Measurements from ENCODE around the gene NTRK2. TPM values are rescaled to one million over a fixed set of nuclear protein-coding genes. Genes with fewer than 3 reads are reported as not detected.

NTRK2 gene
- total RNA-seq, 1 experiment from 2014 or later = 0.16 TPM

DNA sequence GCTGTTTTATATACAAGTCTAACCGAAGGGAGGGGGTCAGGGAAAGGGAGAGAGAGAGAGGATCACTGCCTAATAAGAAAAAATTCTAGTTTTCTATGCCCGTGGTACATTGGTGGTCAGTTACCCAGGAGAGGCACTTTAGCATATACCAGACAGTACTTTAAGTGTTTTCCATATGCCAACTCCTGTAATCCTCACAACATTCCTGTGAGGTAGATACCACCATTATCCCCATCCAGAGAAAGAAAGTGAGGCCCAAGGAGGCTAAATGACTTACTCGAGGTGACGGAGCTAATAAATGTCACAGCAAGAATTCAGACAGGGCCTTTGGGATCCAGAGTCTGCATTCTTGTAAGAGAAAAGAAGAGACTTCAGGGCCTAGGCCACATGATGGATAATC, 161.8 kb downstream of the NTRK2 start:
- Histone ChIP-seq H3K9me3 (replicated peaks) (no peaks in the 10 kb centered on the region), H3K27ac (no peak overlapping the region)

DNA sequence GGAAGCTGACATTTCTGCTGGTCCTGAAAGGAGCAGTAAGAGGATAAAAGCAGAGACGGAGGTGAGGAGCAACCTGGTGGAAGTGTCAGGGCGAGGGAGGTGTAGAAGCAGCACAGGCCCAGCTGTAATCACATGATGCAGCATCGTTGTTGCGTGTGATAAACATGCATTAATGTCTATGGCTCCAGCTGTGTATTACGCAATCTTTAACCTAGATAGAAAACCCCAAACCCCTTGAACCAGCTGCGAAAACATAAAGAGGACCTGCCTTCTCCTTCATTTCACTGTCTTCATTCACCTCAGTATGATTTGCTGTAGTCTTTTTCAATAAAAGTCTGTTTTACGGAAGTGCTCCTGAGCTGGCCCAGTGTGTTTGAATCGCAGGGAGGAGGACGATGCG, 162.9 kb downstream of the NTRK2 start:
- Histone ChIP-seq H3K27ac (no peak overlapping the region), H3K4me3 (no peak overlapping the region)
- no peak for DNase-seq (ENCODE audit: low read depth in 1 of 2, low spot score in 2 of 2)

More for the DNA sequence above, 161.8 kb downstream of the NTRK2 start:
- Histone ChIP-seq H3K36me3 (no peaks in the 10 kb centered on the region), H3K27me3 (replicated peaks) (no peaks in the 10 kb centered on the region), H3K4me3 (no peak overlapping the region), H3K4me1 (replicated peaks) (no peaks in the 10 kb centered on the region)
- no peak for DNase-seq (ENCODE audit: low read depth in 1 of 2, low spot score in 2 of 2)

DNA sequence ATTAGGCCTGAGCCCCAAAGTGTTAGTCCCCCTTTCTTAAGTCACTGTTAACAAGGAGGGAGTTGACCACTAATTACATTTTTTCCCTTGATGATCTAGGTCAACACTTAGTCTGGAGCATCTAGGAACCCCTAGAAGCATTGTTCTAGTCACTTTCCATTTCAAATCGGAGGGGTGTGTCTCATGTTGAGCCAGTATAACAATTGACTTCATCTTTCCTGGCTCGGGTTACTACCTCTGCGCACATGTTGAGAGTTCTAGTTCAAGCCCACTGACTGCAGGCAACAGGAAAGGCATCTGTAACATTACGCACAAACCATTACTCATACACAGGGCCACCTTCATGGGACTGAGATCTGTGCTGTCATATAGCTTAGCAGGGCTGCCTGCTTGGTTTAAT, 164.9 kb downstream of the NTRK2 start:
- no peaks in the 10 kb centered on the region for H3K36me3 ChIP-seq
- no peaks in the 10 kb centered on the region for H3K27me3 ChIP-seq (replicated peaks)
- H3K27ac ChIP-seq = no peak overlapping the region
- H3K4me1 ChIP-seq (replicated peaks) = no peaks in the 10 kb centered on the region
- no peak for DNase-seq (ENCODE audit: low read depth in 1 of 2, low spot score in 2 of 2)
- no peaks in the 10 kb centered on the region for H3K9me3 ChIP-seq (replicated peaks)
- no peak overlapping the region for H3K4me3 ChIP-seq

More for the DNA sequence above, 162.9 kb downstream of the NTRK2 start:
- no peaks in the 10 kb centered on the region for H3K36me3 ChIP-seq
- H3K9me3 ChIP-seq (replicated peaks) = no peaks in the 10 kb centered on the region
- no peaks in the 10 kb centered on the region for H3K27me3 ChIP-seq (replicated peaks)
- no peaks in the 10 kb centered on the region for H3K4me1 ChIP-seq (replicated peaks)

DNA sequence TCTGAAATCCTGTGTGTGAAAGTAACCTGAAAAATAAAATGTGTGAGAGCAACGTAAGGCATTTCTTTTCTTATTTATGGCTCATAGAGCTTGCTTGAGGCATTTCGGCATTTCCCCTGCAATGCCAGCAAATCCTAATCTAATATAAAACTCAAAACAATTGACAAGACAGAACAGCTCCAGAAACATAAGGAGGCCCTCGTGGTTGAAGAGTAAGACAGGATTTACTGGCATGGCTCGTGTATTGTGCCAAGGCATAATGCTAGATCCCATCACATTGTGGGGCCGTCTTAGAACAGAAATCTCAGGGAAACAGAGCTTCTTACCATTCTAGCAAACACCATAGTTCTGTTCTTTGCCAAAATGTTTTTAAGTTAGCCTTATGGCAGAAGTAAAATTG, 166.2 kb downstream of the NTRK2 start:
- Histone ChIP-seq H3K36me3 (no peaks in the 10 kb centered on the region), H3K9me3 (replicated peaks) (no peaks in the 10 kb centered on the region), H3K27me3 (replicated peaks) (no peaks in the 10 kb centered on the region), H3K4me3 (no peak overlapping the region), H3K4me1 (replicated peaks) (no peaks in the 10 kb centered on the region), H3K27ac (no peak overlapping the region)
- no peak for DNase-seq (ENCODE audit: low read depth in 1 of 2, low spot score in 2 of 2)

DNA sequence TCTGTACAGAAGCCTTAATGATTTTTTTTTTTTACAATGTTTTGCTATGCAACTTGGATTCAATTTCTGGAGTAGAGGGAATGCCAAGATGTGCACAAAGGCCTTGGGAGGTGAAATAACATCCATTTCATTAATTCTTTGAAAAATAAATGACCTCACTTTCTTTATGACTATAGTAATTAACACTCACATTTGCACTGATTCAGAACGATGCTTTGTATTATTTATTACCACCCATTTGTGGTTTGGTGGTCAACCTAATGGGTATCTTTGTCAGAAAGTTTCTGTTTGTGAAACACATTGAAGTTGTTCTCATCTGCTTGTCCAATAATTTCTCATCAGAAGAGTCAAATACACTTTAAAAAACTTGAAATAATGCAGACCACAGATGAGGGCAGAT, 169.3 kb downstream of the NTRK2 start:
- no peaks in the 10 kb centered on the region for H3K4me1 ChIP-seq (replicated peaks)
- no peak for DNase-seq (ENCODE audit: low read depth in 1 of 2, low spot score in 2 of 2)
- no peaks in the 10 kb centered on the region for H3K36me3 ChIP-seq
- H3K4me3 ChIP-seq = no peak overlapping the region
- H3K27ac ChIP-seq = no peak overlapping the region
- no peaks in the 10 kb centered on the region for H3K27me3 ChIP-seq (replicated peaks)
- H3K9me3 ChIP-seq (replicated peaks) = no peaks in the 10 kb centered on the region

DNA sequence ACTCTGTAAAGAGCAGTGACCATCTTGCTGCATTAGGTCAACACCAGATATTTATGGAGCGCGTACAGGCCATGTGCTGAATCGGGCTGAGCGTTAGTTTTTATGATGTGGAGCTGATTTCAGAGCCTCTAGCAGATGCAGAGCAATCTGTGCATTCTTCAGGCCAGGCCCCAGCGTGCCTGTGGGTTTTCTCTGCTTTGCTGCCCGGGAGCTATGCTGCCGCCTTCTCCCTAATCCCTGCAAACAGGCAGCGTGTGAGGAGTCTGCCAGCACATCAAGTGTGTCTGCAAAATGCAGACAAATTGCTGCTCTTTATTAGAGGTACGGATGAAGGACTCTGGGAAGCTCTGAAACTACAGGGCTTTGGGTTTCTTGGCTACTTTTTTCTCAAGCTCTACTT, 170.0 kb downstream of the NTRK2 start:
- H3K27ac ChIP-seq = no peak overlapping the region
- H3K4me3 ChIP-seq = no peak overlapping the region
- H3K4me1 ChIP-seq (replicated peaks) = no peaks in the 10 kb centered on the region
- H3K36me3 ChIP-seq = no peaks in the 10 kb centered on the region
- no peaks in the 10 kb centered on the region for H3K9me3 ChIP-seq (replicated peaks)
- DNase-seq (ENCODE audit: low read depth in 1 of 2, low spot score in 2 of 2) = no peak
- no peaks in the 10 kb centered on the region for H3K27me3 ChIP-seq (replicated peaks)

DNA sequence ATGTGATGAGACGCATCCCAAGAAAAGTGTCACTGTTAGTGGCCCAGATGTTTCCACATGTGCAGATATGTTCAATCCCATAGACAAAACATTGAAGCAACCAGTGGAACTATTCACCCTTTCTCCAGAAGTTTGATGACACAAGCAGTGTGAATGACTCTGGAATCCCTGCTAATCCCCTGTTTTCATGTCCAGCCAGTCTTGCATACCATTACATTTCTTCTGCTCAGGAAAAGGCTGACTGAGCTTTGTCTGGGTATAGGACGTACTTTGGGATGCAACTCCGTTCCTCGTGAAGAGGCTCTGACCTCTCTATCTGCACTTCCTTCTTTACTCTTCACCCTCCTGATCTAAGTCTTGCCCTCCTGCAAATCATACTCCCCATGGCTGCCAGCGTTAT, 172.4 kb downstream of the NTRK2 start:
- H3K36me3 ChIP-seq = no peaks in the 10 kb centered on the region
- no peak for DNase-seq (ENCODE audit: low read depth in 1 of 2, low spot score in 2 of 2)

DNA sequence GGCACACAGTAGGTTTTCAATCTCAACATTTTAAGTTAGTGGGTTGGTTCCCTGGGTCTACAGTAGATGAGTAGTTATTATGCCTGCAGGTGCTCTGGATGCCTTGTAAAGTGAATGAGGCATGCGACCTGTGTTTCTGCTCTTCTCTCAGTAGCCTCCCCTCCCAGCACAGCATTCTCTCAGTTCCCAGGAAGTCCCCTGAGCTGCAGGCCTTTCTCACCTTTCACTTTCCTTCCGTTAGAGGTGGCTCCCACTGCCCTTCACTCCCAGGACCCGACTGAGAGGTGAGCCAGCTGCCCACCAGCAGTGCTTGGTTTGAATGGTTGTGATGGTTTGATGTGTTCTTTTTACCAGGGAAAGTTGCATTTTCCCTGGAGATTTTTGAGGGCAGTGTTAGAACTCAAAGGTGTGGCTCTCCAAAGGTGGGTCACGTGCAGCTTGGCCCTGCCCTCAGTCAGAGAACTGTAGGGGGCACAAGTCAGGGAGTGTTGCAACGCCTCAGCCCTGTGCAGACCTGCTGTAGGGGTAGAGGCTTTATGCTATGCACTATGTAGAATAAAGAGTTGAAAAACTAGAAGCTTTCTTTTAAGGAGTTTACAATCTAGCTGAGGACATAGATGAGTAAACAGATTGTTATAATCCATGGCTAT, 173.8 kb downstream of the NTRK2 start:
- Histone ChIP-seq H3K27me3 (replicated peaks) (no peaks in the 10 kb centered on the region), H3K4me1 (replicated peaks) (no peaks in the 10 kb centered on the region), H3K36me3 (no peaks in the 10 kb centered on the region), H3K4me3 (no peak overlapping the region), H3K27ac (no peak overlapping the region), H3K9me3 (replicated peaks) (no peaks in the 10 kb centered on the region)
- no peak for DNase-seq (ENCODE audit: low read depth in 1 of 2, low spot score in 2 of 2)

More for the DNA sequence above, 172.4 kb downstream of the NTRK2 start:
- Histone ChIP-seq H3K27ac (no peak overlapping the region), H3K4me1 (replicated peaks) (no peaks in the 10 kb centered on the region), H3K27me3 (replicated peaks) (no peaks in the 10 kb centered on the region), H3K4me3 (no peak overlapping the region), H3K9me3 (replicated peaks) (no peaks in the 10 kb centered on the region)

DNA sequence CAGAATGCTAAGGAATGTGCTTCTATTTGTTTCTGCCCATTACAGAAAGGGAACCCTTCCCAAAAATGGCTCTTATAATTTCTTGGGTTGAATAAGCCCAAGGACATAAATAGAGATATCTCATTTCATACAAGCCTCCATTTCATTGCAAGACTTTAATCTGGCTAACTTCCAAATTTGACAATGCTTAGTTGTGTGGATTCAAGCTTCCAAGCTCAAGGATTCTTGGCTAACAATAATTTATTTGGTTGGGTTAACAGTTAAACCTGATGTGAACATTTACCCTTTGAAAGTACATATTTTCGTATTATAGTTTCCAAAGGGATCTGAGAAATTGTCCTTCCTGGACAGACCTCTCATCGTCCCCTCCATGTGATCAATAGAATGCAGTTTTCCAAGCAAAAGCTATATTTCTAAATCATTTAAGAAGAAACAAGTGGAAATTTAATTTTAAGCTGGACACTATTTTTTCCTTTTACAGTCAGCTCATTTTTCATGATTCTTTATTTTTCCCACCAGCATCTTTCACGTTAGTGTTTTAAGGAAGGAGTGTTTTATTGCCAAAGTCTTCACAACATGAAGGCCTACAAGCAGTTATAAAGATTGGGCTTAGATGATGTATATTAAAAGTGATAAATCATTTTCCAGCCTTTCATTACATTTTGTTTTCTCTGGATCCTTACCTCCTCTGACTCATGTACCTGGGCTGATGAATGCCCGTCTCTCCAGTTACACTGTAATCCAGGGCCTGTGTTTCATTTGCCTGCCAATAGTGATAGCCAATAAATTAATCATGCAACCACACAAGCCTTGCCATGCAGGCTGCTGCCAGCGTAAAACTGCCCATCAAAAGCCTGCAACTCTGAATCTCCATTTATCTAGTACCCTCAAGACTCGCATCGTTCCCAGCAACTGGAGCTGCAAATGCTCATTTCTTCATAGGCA, 176.7 kb downstream of the NTRK2 start:
- no peak overlapping the region for H3K27ac ChIP-seq
- no peaks in the 10 kb centered on the region for H3K36me3 ChIP-seq
- H3K9me3 ChIP-seq (replicated peaks) = no peaks in the 10 kb centered on the region
- no peak for DNase-seq (ENCODE audit: low read depth in 1 of 2, low spot score in 2 of 2)
- H3K4me3 ChIP-seq = no peak overlapping the region
- peaks cover 2% of the 10 kb centered on the region for H3K4me1 ChIP-seq (replicated peaks)
- H3K27me3 ChIP-seq (replicated peaks) = no peaks in the 10 kb centered on the region

DNA sequence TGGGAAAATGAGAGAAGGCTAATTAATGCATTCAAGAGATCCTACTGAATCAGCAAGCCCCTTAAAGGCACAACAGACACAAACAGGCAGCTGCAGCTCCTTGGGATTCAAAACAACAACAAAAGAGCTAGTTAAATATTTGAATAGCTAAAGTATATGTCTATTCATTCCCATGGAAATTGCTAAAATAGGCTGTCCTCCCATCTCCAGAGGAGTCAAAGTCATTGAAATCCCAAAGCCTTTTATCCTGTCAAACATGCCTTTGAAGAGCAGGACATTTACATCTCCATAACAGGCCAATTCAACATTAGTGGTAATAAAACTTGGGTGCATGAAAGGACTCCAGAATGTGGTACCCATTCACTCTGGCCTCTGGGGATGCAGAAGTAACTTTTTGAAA, 177.4 kb downstream of the NTRK2 start:
- H3K36me3 ChIP-seq = no peaks in the 10 kb centered on the region
- H3K4me1 ChIP-seq (replicated peaks) = peaks cover 7% of the 10 kb centered on the region
- H3K4me3 ChIP-seq = no peak overlapping the region
- no peak overlapping the region for H3K27ac ChIP-seq
- DNase-seq (ENCODE audit: low read depth in 1 of 2, low spot score in 2 of 2) = no peak
- no peaks in the 10 kb centered on the region for H3K27me3 ChIP-seq (replicated peaks)
- H3K9me3 ChIP-seq (replicated peaks) = no peaks in the 10 kb centered on the region

DNA sequence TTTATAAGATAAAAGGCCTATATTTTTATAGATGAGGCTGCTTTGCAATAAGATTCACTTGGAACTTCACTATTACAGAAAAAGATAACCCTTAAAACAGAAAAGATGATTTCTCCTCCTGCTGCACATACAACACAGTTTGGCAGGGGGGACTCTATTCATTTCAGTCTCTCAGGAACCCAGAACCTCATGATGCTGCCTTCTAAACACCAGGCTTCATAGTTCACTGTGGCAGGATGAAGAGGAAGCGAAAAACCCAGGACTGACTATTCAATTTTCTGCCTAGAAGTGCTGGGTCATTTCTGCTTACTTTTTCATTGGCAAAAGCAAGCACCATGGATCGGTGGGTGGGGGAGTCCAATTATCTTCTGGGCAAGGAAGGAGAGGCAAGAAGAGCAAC, 179.5 kb downstream of the NTRK2 start:
- DNase-seq (ENCODE audit: low read depth in 1 of 2, low spot score in 2 of 2) = no peak
- no peaks in the 10 kb centered on the region for H3K27me3 ChIP-seq (replicated peaks)

DNA sequence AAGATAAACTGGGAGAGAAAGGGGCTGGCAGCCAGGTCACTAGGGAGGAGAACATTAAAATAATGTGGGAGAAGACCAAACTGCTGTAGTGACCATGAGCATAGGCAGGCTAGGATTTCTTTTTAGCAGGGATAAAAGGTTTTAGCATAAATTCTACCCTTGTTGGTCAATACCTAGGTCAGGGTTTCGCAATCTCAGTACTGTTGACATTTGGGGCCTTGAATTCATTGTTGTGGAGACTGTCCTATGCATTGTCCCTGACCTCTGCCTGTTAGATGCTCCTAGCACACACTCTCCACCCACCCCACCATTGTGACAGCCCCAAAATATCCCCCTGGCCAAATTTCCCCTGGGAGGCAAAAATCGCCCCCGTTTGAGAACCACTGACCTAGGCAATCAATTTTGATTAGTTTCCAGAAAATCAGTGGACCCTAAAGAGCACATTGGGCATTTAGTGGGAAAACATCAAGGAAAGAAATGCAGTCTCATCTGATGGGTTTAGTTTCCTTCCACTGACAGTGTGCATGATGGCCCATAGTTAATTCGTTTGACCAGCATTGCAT, 181.4 kb downstream of the NTRK2 start:
- DNase-seq (ENCODE audit: low read depth in 1 of 2, low spot score in 2 of 2) = no peak
- Histone ChIP-seq H3K9me3 (replicated peaks) (no peaks in the 10 kb centered on the region), H3K36me3 (no peaks in the 10 kb centered on the region), H3K27ac (no peak overlapping the region; the same call in 1 of the 2 replicates), H3K4me3 (no peak overlapping the region), H3K27me3 (replicated peaks) (no peaks in the 10 kb centered on the region), H3K4me1 (replicated peaks) (peaks cover 12% of the 10 kb centered on the region)

More for the DNA sequence above, 179.5 kb downstream of the NTRK2 start:
- Histone ChIP-seq H3K36me3 (no peaks in the 10 kb centered on the region), H3K4me3 (no peak overlapping the region), H3K9me3 (replicated peaks) (no peaks in the 10 kb centered on the region), H3K4me1 (replicated peaks) (peaks cover 12% of the 10 kb centered on the region), H3K27ac (no peak overlapping the region)

DNA sequence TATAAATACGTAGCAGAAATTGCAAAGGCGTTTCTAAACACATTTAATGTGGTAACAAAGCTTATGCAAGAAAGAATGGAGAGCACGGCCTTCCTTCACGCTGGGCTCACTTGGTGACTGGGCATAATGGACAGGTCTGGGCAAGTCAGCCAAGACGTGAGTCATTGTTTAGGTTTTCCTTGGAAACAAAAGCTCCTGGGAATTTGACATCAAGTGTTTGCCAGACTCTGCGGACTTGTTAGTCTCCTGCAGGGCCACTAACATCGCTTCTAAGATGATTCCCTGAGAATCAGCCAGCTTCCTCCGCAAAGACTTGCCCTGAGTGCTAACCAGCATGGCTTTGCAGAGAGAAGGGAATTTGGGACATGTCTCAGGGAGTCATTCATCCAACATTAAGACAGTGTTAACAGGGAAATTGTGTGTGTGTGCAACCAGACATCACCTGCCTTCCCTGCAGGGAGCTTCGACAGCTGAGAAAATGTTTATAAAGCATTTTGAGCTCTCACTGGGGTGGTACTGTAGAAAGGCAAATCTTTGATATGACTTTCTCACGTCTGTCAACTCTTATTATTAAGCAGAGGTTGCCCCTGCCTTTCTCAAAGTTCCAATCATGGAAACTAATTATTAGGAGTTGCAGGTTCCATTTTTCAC, 182.5 kb downstream of the NTRK2 start:
- Histone ChIP-seq H3K9me3 (replicated peaks) (no peaks in the 10 kb centered on the region), H3K36me3 (no peaks in the 10 kb centered on the region), H3K4me3 (no peak overlapping the region), H3K27me3 (replicated peaks) (no peaks in the 10 kb centered on the region), H3K27ac (no peak overlapping the region; the same call in 1 of the 2 replicates), H3K4me1 (replicated peaks) (peaks cover 12% of the 10 kb centered on the region)
- peak; percentile 52 to 66 for DNase-seq (ENCODE audit: low read depth in 1 of 2, low spot score in 2 of 2)

Measured in SJSA1 (cell line).